Stimulated activated CD4-positive, alpha-beta T cell treated with anti-CD3 and anti-CD28 coated beads, Interleukin-2, amount 100 ng/mL, for 48 hours (primary cell): ENCODE data around the gene CADM1.

Experiments used
- DNase-seq, 2 donors: peaks; one replicate each; pipeline ENCODE4 v3.0.0-alpha.2; 2020

The CADM1 gene

GRCh38 chr11:115135936-115136335 lies 368.3 kb downstream of the CADM1 start:
- no peak for DNase-seq

- DNase-seq = no peak
Measured at GRCh38 chr11:115134926-115135325, 369.3 kb downstream of the CADM1 start.

GRCh38 chr11:115133475-115134209 lies 370.6 kb downstream of the CADM1 start:
- no peak for DNase-seq

- DNase-seq = no peak
Measured at GRCh38 chr11:115132436-115133228, 371.6 kb downstream of the CADM1 start.

GRCh38 chr11:115129473-115130289 lies 374.5 kb downstream of the CADM1 start:
- no peak for DNase-seq

- no peak for DNase-seq
Measured at GRCh38 chr11:115128226-115128625, 376.0 kb downstream of the CADM1 start.

- DNase-seq = no peak
Measured at GRCh38 chr11:115127790-115128189, 376.4 kb downstream of the CADM1 start.

GRCh38 chr11:115126515-115127208 lies 377.6 kb downstream of the CADM1 start:
- no peak for DNase-seq

- DNase-seq = no peak
Measured at GRCh38 chr11:115126092-115126491, 378.1 kb downstream of the CADM1 start.

GRCh38 chr11:115124786-115125185 lies 379.4 kb downstream of the CADM1 start:
- DNase-seq = no peak

- DNase-seq = no peak
Measured at GRCh38 chr11:115123641-115124040, 380.6 kb downstream of the CADM1 start.

- DNase-seq = no peak
Measured at GRCh38 chr11:115122274-115122673, 381.9 kb downstream of the CADM1 start.
